GM21390 (cell line): ENCODE measurements around the gene DIMT1.

Experiments
- ATAC-seq: cut with Tn5 transposase; IDR thresholded peaks from one replicate; pipeline ENCODE4 v1.9.1; 2021; ENCODE audit not compliant: unreplicated experiment

Gene DIMT1

DNA sequence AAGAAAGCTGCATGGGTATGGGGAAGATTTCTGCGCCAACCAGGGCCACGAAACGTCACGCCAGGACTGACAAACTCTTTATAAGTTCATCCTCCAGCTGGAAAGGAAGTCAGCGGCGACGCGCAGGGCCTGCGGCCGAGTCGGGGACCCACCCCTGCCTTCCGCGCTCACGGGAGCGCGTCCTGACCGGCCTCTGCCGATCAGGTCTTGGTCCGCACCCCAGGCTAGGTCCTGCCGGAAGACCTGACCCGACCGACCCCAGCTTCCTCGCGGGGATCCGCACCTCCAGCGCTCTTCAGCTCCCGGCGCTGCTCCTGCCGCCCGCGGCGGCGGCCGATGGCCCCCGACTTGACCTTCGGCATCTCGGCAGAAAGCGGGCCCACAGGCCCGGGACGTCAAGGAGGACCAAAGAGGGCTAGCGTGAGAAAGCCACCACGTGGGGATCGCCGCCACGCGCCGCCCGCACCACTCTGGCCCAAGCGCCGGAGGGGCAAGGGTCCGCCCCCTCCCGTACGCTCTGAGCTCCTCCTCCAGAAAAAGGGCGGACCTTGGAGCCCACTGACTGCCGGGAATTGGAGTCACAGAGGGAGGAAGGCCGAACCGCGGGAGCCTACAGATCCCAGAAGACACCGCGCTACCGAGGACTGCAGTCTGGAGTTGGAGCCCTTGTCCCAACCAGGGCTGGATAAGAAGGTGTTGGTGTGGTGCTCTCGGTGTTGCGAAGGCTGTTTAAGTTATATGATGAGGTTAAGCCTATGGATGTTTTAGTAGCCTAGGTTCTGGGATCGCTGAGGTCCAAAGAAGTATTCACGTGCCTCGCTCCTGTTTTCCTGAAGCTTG is at the start of gene DIMT1:
TSS of gene DIMT1 (minus strand) at position 495 of the 840 bp plus-strand sequence. CDS start at position 362, 133 bp downstream.
- ATAC-seq, result peak; percentile 96

- no peak for ATAC-seq
Measured at GRCh38 chr5:62450259-62450658, 46.6 kb upstream of the DIMT1 start.

DNA sequence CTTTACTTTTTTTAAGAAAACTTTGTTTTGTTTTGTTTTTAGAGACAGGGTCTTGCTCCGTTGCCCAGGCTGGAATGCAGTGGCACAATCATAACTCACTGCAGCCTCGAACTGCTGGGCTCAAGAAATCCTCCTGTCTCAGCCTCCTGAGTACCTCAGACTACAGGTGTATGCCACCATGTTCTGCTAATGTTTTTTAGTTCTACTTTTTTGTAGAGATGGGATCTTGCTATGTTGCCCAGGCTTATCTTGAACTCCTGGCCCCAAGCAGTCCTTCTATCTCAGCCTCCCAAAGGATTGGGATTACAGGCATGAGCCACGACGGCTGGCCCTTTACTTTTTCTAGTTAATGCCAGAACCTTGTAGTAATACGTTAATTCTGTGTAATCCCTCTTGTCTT is 44.8 kb upstream of the DIMT1 start:
- ATAC-seq, result no peak

- ATAC-seq, result no peak
Measured at GRCh38 chr5:62432621-62433064, 28.9 kb upstream of the DIMT1 start.

GRCh38 chr5:62431735-62432620 is 28.3 kb upstream of the DIMT1 start:
- ATAC-seq, result no peak

DNA sequence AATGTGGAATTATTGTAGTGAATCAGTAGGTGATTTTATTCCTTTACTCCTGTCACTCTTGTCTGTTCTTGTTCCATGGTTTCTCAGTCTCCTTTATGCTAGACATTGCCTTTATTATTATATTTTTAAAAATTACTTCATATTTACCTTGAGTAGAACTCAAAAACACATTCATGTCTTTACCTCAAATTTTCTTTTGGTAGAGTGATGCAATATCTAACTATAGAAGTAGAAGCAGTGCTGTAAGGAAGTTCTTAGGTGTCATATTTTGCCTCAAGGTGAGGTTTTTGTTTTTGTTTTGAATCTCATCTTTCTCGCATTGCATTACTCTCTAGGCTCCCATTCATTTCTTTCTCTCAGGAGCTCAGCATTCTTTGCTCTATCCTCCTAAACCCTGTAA is 21.1 kb upstream of the DIMT1 start:
- no peak for ATAC-seq

DNA sequence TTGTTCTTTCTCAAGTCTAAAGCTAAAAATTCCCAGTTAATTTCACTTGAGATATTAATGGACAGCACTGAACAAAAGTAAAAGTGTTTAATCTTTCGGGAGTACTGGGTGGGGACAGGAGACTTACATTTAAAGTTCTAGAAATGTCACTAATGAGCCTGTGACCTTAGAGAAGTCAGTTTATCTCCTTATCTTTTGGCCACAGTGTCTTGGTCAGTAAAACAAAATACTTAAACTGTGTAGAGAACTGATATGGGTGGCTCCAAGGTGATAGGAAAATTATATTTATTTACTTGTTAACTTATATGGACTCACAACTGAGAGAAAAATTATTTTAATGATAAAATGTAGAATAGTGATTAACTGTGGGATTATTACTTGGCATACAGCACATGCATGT is 17.7 kb upstream of the DIMT1 start:
- no peak for ATAC-seq

DNA sequence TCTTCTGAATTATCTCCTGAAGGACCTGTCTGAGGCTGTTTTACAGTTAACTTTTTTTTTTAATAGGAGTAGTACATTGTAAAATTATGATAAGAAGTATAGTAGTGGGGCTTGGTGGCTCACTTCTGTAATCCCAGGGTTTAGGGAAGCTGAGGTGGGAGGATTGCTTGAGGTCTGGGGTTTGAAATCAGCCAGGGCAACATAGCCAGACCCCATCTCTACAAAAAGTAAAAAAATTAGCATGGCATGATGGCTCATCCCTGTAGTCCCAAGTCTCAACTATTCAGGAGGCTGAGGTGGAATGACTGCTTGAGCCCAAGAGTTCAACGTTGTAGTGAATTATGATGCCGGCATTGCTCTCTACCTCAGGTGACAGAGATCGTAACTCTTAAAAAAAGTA is 15.9 kb upstream of the DIMT1 start:
- no peak for ATAC-seq

DNA sequence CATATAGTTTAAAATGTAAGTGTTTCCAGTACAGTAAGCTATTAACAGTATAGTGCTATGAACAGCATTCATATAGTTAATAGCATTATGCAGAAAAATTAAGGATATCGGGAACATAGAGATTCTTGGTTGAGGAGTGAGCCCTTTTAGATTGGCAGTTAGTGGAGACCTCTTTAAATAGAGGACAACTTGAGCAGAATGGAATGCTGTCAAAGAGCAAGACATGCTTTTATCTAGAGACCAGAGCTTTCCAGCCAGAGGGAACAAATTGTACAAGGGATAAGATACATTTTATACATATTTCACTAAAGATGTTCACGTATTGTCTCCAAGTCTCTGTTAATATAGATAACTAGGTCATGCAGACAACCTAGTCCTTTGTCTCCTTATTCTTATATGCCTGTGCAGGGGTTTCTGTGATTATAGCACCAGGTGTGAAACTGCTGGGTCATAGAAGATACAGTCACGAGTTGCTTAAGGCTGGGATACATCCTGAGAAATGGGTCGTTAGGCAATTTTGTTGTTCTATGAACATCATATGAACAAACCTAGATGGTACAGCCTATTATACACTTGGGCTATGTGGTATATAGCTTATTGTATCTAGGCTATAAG is 14.9 kb upstream of the DIMT1 start:
- ATAC-seq, result no peak

- no peak for ATAC-seq
Measured at GRCh38 chr5:62413711-62414110, 10.0 kb upstream of the DIMT1 start.

DNA sequence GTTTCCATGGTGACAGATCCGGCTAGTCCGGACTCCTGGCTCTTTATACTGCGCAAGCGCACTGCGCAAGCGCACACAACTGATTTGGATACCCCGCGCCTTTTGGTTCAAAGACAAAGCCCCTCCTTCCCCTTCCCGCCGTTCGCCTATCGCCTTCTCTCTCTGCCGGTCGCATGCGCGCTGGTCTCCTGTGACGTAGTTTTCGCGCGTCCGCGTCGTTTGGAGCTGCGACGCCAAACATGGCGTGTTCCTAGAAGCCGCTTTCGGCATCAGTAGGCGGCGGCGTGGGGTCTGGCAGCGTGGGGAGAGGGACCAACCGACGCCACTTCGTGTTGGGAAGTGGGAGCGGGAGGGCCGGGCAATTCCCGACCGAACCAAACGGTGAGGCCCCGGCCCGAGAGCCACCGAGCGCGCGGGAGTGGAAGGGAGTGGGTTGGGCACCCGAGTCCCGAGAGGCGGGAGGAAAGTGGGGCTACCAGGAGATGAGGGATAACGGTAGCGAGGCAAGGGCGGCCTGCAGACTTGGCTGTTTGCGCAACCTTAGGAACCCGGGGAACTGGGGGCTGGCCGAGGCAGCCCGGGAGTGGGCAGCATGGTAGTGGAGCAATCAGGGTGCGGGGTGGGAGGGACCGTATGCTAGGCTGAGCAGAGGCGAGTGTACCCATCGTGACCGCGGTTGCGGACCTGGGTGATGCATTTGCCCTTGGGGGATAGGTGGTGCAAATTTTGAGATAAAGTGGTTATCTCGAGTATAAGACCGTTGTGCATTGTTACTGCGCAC is 9.0 kb upstream of the DIMT1 start, which contains the start of gene IPO11:
TSS of gene IPO11 (plus strand) at position 215 of the 781 bp plus-strand sequence. CDS start 24,517 bp downstream, outside the sequence.
- ATAC-seq, result peak; percentile 93

DNA sequence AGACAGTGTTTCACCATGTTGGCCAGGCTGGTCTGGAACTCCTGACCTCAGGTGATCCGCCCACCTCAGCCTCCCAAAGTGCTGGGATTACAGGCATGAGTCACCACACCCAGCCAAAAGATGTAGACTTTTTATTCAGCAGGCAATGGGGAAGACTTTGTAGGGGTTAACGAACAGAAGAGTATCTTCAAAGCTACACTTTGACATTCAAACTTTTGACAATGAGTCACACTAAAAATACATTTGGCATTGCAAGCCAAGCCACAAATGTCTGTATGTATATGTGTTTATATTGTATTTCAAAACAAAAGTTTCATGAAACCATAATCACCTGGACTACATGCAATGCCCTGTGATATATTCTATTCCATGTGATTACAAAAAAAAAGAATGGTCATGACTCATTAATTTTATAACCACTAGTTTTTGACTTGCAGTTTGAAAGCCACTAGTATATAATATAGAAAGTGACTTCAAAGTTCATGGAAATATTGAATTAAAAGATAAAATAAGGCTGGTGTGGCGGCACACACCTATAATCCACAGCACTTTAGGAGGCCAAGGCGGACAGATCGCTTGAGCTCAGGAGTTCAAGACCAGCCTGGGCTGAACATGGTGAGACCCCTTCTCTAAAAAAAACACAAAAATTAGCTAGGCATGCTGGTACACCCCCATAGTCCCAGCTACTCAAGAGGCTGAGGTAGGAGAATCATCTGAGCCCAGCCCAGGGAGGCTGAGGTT is 8.3 kb downstream of the DIMT1 start:
- no peak for ATAC-seq

- no peak for ATAC-seq
Measured at GRCh38 chr5:62386824-62387223, 16.9 kb downstream of the DIMT1 start.

GRCh38 chr5:62385816-62386400 is 17.8 kb downstream of the DIMT1 start:
- no peak for ATAC-seq

DNA sequence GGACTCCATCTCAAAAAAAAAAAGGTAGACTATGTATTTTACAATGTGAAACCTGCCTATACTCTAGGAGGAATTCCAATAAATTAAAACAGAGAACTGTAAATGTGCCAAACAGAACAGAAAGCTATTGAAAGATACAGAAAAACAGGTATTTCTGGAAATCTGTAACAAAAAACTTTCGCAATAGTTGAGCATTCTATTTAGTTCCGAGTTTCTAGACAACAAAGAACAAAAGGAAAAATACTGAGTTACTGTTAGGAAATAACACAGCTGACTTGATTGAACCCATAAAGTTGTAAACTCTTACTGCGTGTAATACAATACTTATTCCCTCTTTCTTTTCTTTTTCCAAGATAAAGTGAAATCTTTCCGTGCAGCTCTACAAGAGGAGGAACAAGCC is 18.6 kb downstream of the DIMT1 start:
- ATAC-seq, result no peak

DNA sequence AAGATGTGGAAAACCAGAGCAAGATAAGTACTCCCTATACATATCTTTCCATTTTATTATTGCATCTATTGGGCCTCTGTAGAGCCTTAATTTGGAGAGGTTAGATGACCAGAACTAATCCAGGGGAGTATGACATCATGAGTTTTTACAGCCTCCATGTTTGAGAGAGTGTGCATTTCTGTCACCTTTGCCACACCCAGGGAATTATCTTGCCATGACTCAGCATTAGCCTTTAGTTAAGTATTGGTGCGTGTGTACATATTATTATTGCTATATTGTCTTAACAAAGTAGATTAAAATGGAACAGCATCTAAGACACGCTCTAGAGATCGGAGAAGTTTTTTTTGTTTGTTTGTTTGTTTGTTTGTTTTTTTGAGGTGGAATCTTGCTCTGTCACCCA is 27.6 kb downstream of the DIMT1 start:
- no peak for ATAC-seq

- ATAC-seq, result no peak
Measured at GRCh38 chr5:62375627-62376026, 28.1 kb downstream of the DIMT1 start.

- ATAC-seq, result no peak
Measured at GRCh38 chr5:62374090-62374489, 29.6 kb downstream of the DIMT1 start.

DNA sequence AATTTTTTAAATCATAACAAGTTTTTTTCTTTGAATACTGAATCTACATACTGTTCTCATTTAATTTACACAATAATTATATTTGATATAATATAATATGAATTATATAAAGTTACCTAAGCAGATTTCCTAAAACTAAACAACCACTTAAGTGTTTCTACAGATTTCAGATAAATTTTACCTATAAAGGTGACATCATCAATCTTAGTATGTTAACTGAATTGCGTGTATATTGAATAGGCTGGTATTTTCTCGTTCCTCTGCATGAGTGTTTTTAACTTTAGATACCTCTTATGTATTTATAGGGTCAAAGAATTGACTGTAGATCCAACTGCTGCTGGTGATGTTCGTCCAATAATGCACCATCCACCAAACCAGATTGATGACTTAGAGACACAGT is 30.3 kb downstream of the DIMT1 start:
- no peak for ATAC-seq

- ATAC-seq, result no peak
Measured at GRCh38 chr5:62372600-62372999, 31.1 kb downstream of the DIMT1 start.
